HL-60 (cell line): ENCODE data around the gene CITED4.

Source experiments
- DNase-seq, 2 experiments: peaks; one replicate each; pipeline ENCODE4 v3.0.0-alpha.2; 2010 to 2020; ENCODE audit warnings: low read depth in 1 of 2, low spot score in 1 of 2
- H3K27ac ChIP-seq: fragments of 250-450 bp; sonication (Bioruptor Pico); replicated peaks from 2 replicates; pipeline ENCODE4 v1.5.1; 2020; ENCODE audit warnings: mild to moderate bottlenecking, moderate library complexity
- H3K27me3 ChIP-seq: fragments of 250-450 bp; sonication (Bioruptor Pico); 2 replicates; pipeline ENCODE4 v1.5.1; 2021; ENCODE audit warnings: mild to moderate bottlenecking, moderate library complexity; ENCODE audit not compliant: insufficient read depth, poor library complexity, severe bottlenecking
- H3K4me3 ChIP-seq: replicated peaks from 2 replicates; pipeline ENCODE4 v1.5.1; 2011; ENCODE audit warnings: mild to moderate bottlenecking, control low read depth, low read length; ENCODE audit not compliant: insufficient read depth
- GABPA ChIP-seq: IDR thresholded peaks from 2 replicates; pipeline ENCODE4 v1.6.1; 2012; ENCODE audit warnings: low read depth
- POLR2AphosphoS5 ChIP-seq: IDR thresholded peaks from 2 replicates; pipeline ENCODE4 v1.6.1; 2012; ENCODE audit warnings: low read depth
- SPI1 ChIP-seq: IDR thresholded peaks from 2 replicates; pipeline ENCODE4 v1.6.1; 2012; ENCODE audit warnings: low read depth, mild to moderate bottlenecking, borderline replicate concordance
- long read RNA-seq: library from polyadenylated mRNA; unstranded; transcript quantifications from one replicate; pipeline ENCODE4 v2.0.0, GENCODE V29; 2020
- TF ChIP-seq, protein P1 (sequence below): IDR thresholded peaks from one replicate; pipeline ENCODE4 v1.5.1; 2011; ENCODE audit warnings: low read length, control low read depth, inconsistent platforms; ENCODE audit not compliant: insufficient read depth
- TF ChIP-seq, protein P2 (sequence below): IDR thresholded peaks from 2 replicates; pipeline ENCODE4 v1.6.1; 2012; ENCODE audit warnings: low read depth; ENCODE audit not compliant: insufficient replicate concordance

The CITED4 gene
- long read RNA-seq, result 0 reads

- no peaks in the 10 kb centered on the region for H3K27me3 ChIP-seq
- TF ChIP-seq, protein P1, sequence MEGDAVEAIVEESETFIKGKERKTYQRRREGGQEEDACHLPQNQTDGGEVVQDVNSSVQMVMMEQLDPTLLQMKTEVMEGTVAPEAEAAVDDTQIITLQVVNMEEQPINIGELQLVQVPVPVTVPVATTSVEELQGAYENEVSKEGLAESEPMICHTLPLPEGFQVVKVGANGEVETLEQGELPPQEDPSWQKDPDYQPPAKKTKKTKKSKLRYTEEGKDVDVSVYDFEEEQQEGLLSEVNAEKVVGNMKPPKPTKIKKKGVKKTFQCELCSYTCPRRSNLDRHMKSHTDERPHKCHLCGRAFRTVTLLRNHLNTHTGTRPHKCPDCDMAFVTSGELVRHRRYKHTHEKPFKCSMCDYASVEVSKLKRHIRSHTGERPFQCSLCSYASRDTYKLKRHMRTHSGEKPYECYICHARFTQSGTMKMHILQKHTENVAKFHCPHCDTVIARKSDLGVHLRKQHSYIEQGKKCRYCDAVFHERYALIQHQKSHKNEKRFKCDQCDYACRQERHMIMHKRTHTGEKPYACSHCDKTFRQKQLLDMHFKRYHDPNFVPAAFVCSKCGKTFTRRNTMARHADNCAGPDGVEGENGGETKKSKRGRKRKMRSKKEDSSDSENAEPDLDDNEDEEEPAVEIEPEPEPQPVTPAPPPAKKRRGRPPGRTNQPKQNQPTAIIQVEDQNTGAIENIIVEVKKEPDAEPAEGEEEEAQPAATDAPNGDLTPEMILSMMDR, result no peak
- TF ChIP-seq POLR2AphosphoS5 (peak; percentile 98), SPI1 (no peak), GABPA (no peak)
- peak within 1 kb of the TSS; percentile 91 for H3K27ac ChIP-seq
- DNase-seq, result peak; percentile 90 to 95
- peak within 1 kb of the TSS; percentile 51 for H3K4me3 ChIP-seq
Observed at GRCh38 chr1:40862008-40862863, at the start of gene CITED4. Gene CITED4 (minus strand): TSS chr1:40862363. CDS start chr1:40862127, 236 bp downstream.

GRCh38 chr1:40911105-40911504 lies 48.9 kb upstream of the CITED4 start:
- TF ChIP-seq, protein P2, sequence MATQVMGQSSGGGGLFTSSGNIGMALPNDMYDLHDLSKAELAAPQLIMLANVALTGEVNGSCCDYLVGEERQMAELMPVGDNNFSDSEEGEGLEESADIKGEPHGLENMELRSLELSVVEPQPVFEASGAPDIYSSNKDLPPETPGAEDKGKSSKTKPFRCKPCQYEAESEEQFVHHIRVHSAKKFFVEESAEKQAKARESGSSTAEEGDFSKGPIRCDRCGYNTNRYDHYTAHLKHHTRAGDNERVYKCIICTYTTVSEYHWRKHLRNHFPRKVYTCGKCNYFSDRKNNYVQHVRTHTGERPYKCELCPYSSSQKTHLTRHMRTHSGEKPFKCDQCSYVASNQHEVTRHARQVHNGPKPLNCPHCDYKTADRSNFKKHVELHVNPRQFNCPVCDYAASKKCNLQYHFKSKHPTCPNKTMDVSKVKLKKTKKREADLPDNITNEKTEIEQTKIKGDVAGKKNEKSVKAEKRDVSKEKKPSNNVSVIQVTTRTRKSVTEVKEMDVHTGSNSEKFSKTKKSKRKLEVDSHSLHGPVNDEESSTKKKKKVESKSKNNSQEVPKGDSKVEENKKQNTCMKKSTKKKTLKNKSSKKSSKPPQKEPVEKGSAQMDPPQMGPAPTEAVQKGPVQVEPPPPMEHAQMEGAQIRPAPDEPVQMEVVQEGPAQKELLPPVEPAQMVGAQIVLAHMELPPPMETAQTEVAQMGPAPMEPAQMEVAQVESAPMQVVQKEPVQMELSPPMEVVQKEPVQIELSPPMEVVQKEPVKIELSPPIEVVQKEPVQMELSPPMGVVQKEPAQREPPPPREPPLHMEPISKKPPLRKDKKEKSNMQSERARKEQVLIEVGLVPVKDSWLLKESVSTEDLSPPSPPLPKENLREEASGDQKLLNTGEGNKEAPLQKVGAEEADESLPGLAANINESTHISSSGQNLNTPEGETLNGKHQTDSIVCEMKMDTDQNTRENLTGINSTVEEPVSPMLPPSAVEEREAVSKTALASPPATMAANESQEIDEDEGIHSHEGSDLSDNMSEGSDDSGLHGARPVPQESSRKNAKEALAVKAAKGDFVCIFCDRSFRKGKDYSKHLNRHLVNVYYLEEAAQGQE, result no peak
- TF ChIP-seq GABPA (no peak), SPI1 (no peak), POLR2AphosphoS5 (no peak)
- TF ChIP-seq, protein P1, result no peak
- no peak overlapping the region for H3K27ac ChIP-seq
- no peak for DNase-seq
- H3K27me3 ChIP-seq, result no peaks in the 10 kb centered on the region
- no peak overlapping the region for H3K4me3 ChIP-seq

- DNase-seq, result no peak
- H3K27ac ChIP-seq, result no peak overlapping the region
- no peaks in the 10 kb centered on the region for H3K27me3 ChIP-seq
- no peak overlapping the region for H3K4me3 ChIP-seq
- TF ChIP-seq, protein P2, result no peak
- TF ChIP-seq GABPA, result no peak
- TF ChIP-seq, protein P1, result no peak
- no peak for TF ChIP-seq POLR2AphosphoS5
- TF ChIP-seq SPI1, result no peak
Observed at GRCh38 chr1:40909281-40909680, 47.1 kb upstream of the CITED4 start.

DNA sequence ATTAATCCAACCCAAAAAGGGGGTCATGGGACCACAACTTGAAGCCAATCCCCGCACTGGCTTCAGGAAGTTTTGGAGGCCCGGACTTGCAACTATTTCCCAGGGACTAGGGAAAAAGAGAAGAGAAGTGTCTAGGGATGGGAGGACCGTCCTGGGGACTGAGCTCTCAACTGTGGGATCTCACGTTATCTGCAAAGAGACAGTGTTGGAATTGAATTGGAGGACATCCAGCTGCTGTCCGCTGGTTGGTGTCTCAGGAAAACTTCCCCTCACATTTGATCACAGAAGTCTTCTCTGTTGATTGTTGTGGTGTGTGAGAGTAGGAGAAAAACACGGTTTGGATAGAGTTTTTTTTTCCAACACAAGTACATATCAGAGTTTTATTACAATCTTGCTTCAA lies 46.2 kb upstream of the CITED4 start:
- DNase-seq, result no peak
- TF ChIP-seq POLR2AphosphoS5 (no peak), SPI1 (no peak), GABPA (no peak)
- TF ChIP-seq, protein P1, result no peak
- TF ChIP-seq, protein P2, result no peak
- no peak overlapping the region for H3K4me3 ChIP-seq
- H3K27me3 ChIP-seq, result no peaks in the 10 kb centered on the region
- H3K27ac ChIP-seq, result no peak overlapping the region
